Measurements from ENCODE around the gene TUG1. TPM values are rescaled to one million over a fixed set of nuclear protein-coding genes. Genes with fewer than 3 reads are reported as not detected.
A peak's percentile ranks its signal among the peaks of the same experiment; 100 is the strongest.

Gene TUG1
- total and polyA plus RNA-seq, 3 donors from 2014 or later: 134 to 182 (median 157) TPM

- Histone ChIP-seq H3K27ac (peak overlapping the region in 1 of 2 donors; percentile 34), H3K9me3 (no peaks in the 10 kb centered on the region), H3K27me3 (no peaks in the 10 kb centered on the region), H3K4me1 (peaks cover 5% of the 10 kb centered on the region), H3K36me3 (ENCODE audit: low read depth, missing control alignments) (no peaks in the 10 kb centered on the region), H3K4me3 (peak overlapping the region; percentile 29 to 61)
- WGBS, 2 donors: 29 to 46% methylated on average over 24 to 34 of the region's 34 CpGs
- intact Hi-C loops (cut with DNase I; ENCODE audit: low total_unique reads): loop anchor here (10.0 kb wide), 2 partner anchors 157 to 287 kb away; partner anchors contain the start of gene SLC35E4
- peak; percentile 77 for DNase-seq
- TF ChIP-seq, protein P1, sequence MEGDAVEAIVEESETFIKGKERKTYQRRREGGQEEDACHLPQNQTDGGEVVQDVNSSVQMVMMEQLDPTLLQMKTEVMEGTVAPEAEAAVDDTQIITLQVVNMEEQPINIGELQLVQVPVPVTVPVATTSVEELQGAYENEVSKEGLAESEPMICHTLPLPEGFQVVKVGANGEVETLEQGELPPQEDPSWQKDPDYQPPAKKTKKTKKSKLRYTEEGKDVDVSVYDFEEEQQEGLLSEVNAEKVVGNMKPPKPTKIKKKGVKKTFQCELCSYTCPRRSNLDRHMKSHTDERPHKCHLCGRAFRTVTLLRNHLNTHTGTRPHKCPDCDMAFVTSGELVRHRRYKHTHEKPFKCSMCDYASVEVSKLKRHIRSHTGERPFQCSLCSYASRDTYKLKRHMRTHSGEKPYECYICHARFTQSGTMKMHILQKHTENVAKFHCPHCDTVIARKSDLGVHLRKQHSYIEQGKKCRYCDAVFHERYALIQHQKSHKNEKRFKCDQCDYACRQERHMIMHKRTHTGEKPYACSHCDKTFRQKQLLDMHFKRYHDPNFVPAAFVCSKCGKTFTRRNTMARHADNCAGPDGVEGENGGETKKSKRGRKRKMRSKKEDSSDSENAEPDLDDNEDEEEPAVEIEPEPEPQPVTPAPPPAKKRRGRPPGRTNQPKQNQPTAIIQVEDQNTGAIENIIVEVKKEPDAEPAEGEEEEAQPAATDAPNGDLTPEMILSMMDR (IDR thresholded peaks at IDR 0.05): no peak
- no peak for TF ChIP-seq POLR2A (IDR thresholded peaks at IDR 0.05)
These were observed 46.9 kb upstream of the TUG1 start for GRCh38 chr22:30922151-30922611.

DNA sequence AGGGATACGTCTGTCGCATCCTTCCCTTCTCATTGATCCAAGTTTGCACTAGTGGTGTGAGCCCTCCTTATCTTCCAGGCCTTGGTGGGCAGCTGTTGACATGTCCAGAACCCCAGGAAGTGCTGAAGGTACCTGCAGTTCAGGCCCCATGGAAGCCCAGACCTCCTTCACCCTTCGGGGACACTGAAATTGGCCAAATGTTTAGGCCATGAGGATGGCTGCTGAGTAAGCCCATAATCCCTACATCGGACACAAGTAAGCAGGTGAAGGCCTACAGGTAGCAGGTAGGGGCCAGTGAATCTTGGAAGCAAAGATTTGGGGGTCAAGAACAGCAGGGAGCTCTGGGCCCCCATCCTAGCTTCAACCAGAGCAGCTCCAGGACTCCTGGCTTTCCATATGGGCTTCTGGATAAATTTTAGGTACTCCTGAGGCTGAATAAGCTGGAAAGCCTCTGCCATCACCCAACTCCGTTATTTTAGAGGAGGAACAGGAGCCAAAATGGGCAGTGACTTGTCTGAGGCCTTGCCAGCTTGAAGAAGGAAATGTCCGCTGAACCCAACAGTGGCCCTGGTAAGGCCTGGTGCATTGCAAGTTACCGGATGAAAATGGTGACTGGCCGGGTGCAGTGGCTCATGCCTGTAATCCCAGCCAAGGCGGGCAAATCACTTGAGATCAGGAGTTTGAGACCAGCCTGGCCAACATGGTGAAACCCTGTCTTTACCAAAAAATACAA, 45.7 kb upstream of the TUG1 start:
- no peaks in the 10 kb centered on the region for H3K9me3 ChIP-seq
- H3K27me3 ChIP-seq: no peaks in the 10 kb centered on the region
- DNase-seq: peak; percentile 12
- H3K27ac ChIP-seq: no peak overlapping the region
- peaks cover 5% of the 10 kb centered on the region for H3K4me1 ChIP-seq
- 90 to 91% methylated on average over 9 of the region's 9 CpGs for WGBS, 2 donors
- no peak overlapping the region for H3K4me3 ChIP-seq
- intact Hi-C loops (cut with DNase I; ENCODE audit: low total_unique reads): loop anchor here (10.0 kb wide), 2 partner anchors 159 to 289 kb away; partner anchors contain the start of gene SLC35E4
- TF ChIP-seq, protein P1 (IDR thresholded peaks at IDR 0.05): no peak
- TF ChIP-seq POLR2A (IDR thresholded peaks at IDR 0.05): no peak
- no peaks in the 10 kb centered on the region for H3K36me3 ChIP-seq (ENCODE audit: low read depth, missing control alignments)

GRCh38 chr22:30925667-30926066, 43.4 kb upstream of the TUG1 start:
- peaks cover 5% of the 10 kb centered on the region for H3K4me1 ChIP-seq
- TF ChIP-seq, protein P1 (IDR thresholded peaks at IDR 0.05): no peak
- TF ChIP-seq POLR2A (IDR thresholded peaks at IDR 0.05): no peak
- WGBS, 2 donors: 92 to 93% methylated on average over 5 of the region's 5 CpGs
- H3K27me3 ChIP-seq: no peaks in the 10 kb centered on the region
- H3K36me3 ChIP-seq (ENCODE audit: low read depth, missing control alignments): no peaks in the 10 kb centered on the region
- H3K9me3 ChIP-seq: no peaks in the 10 kb centered on the region
- H3K4me3 ChIP-seq: no peak overlapping the region
- no peak for DNase-seq
- intact Hi-C loops (cut with DNase I; ENCODE audit: low total_unique reads): loop anchor here (10.0 kb wide), 2 partner anchors 161 to 291 kb away; partner anchors contain the start of gene SLC35E4
- H3K27ac ChIP-seq: no peak overlapping the region

- TF ChIP-seq, protein P1 (IDR thresholded peaks at IDR 0.05): no peak
- no peak for TF ChIP-seq POLR2A (IDR thresholded peaks at IDR 0.05)
- Histone ChIP-seq H3K27me3 (no peaks in the 10 kb centered on the region), H3K27ac (no peak overlapping the region), H3K4me1 (no peaks in the 10 kb centered on the region), H3K4me3 (no peak overlapping the region), H3K36me3 (ENCODE audit: low read depth, missing control alignments) (no peaks in the 10 kb centered on the region), H3K9me3 (no peaks in the 10 kb centered on the region)
- 89 to 92% methylated on average over 4 of the region's 4 CpGs for WGBS, 2 donors
- DNase-seq: peak; percentile 5
- intact Hi-C loops (cut with DNase I; ENCODE audit: low total_unique reads): loop anchor here (10.0 kb wide), 2 partner anchors 162 to 292 kb away; partner anchors contain the start of gene SLC35E4
These were observed 42.4 kb upstream of the TUG1 start for GRCh38 chr22:30926706-30927105.
